Body of pancreas (tissue), 4 donors: ENCODE results near the gene TRIP13. TPM values are rescaled to one million over a fixed set of nuclear protein-coding genes. Genes with fewer than 3 reads are reported as not detected.

Source experiments
- ATAC-seq: fragments of 150-250 bp; one replicate; pipeline ENCODE4 v1.9.1; 2016
- DNase-seq, 4 donors: peaks; one replicate each; pipeline ENCODE4 v3.0.0-alpha.2; 2019
- H3K27ac ChIP-seq, 4 donors: fragments of 200-600 bp; sonication (generic); 1 replicate in 3 of 4; 2 replicates in 1 of 4; pipeline versions ENCODE4 v1.5.1 to v1.6.1; 2016 to 2019; ENCODE audit warnings: mild to moderate bottlenecking in 1 of 4, mixed read lengths in 1 of 4, moderate library complexity in 1 of 4
- H3K27me3 ChIP-seq, 2 donors: fragments of 200-600 bp; sonication (generic); one replicate each; pipeline ENCODE4 v1.6.0; 2016; ENCODE audit warnings: mild to moderate bottlenecking in 1 of 2
- H3K36me3 ChIP-seq, 2 donors: fragments of 200-600 bp; sonication (generic); replicated peaks in 1 of 2; 2 replicates each; pipeline ENCODE4 v1.5.1; 2016; ENCODE audit warnings: low read depth in 2 of 2; ENCODE audit not compliant: insufficient read depth in 1 of 2
- H3K4me1 ChIP-seq: fragments of 200-600 bp; sonication (generic); one replicate; pipeline ENCODE4 v1.6.0; 2016
- H3K4me3 ChIP-seq, 2 donors: fragments of 200-600 bp; sonication (generic); 1 replicate in 1 of 2; 2 replicates in 1 of 2; pipeline ENCODE4 v1.5.1; 2016 to 2019
- H3K9me3 ChIP-seq, 3 donors: fragments of 200-600 bp; sonication (generic); 1 replicate in 2 of 3; 2 replicates in 1 of 3; pipeline ENCODE4 v1.5.1; 2016
- POLR2A ChIP-seq, 3 donors: fragments of 450-650 bp; IDR thresholded peaks; one replicate each; pipeline ENCODE4 v1.6.1; 2016; ENCODE audit warnings: antibody characterized with exemption in 3 of 3, mild to moderate bottlenecking in 2 of 3
- WGBS, 2 donors: methylation state at CpG; one replicate each; pipeline ENCODE4 v1.1.5; 2017; 5-methylcytosine and 5-hydroxymethylcytosine counted together
- intact Hi-C: fragments of 100-400 bp; cut with DNase I; formaldehyde crosslinking; loops from one replicate; pipeline ENCODE4 v1.15.1; 2023
- total RNA-seq, 2 donors: library from RNA; depleted of rRNA; stranded (reverse); fragments of >200 nt; gene quantifications; one replicate each; pipeline ENCODE4 v1.1.0, GENCODE V29; 2016
- TF ChIP-seq, protein P1 (sequence below), 7 experiments: fragments of 450-650 bp in 4 of 7; fragments of 200-600 bp in 3 of 7; sonication (generic) in 3 of 7; IDR thresholded peaks; one replicate each; pipeline ENCODE4 v1.5.1; 2016 to 2019; ENCODE audit warnings: antibody characterized with exemption in 7 of 7

TRIP13 gene
- total RNA-seq, 2 donors from 2014 or later, result 1.3 TPM

DNA sequence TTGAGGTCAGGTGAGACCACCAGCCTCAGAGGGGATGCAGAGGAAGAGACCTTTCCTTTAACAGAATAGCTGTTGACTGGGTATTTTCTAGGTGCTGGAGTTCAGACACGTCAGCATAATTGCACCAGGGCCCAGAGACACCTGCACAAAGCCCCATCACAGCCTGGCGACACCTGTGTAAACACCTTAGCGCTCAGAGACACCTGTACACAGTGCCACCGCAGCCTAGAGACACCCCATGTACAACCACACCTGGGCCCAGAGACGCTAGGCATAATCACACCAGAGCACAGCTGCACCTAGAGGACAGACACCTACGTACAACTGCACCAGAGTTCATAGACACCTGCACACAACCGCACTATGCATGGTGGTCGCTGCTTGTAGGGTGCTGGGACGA, 1.0 kb downstream of the TRIP13 start:
- H3K27me3 ChIP-seq, result no peaks in the 10 kb centered on the region
- no peaks in the 10 kb centered on the region for H3K9me3 ChIP-seq
- TF ChIP-seq, protein P1, sequence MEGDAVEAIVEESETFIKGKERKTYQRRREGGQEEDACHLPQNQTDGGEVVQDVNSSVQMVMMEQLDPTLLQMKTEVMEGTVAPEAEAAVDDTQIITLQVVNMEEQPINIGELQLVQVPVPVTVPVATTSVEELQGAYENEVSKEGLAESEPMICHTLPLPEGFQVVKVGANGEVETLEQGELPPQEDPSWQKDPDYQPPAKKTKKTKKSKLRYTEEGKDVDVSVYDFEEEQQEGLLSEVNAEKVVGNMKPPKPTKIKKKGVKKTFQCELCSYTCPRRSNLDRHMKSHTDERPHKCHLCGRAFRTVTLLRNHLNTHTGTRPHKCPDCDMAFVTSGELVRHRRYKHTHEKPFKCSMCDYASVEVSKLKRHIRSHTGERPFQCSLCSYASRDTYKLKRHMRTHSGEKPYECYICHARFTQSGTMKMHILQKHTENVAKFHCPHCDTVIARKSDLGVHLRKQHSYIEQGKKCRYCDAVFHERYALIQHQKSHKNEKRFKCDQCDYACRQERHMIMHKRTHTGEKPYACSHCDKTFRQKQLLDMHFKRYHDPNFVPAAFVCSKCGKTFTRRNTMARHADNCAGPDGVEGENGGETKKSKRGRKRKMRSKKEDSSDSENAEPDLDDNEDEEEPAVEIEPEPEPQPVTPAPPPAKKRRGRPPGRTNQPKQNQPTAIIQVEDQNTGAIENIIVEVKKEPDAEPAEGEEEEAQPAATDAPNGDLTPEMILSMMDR (IDR thresholded peaks at IDR 0.05), result no peak
- no peak for TF ChIP-seq POLR2A (IDR thresholded peaks at IDR 0.05)
- H3K36me3 ChIP-seq, result peaks cover 0 to 6% of the 10 kb centered on the region in 2 donors
- DNase-seq (no peak), ATAC-seq (no peak)
- no peak overlapping the region for H3K4me3 ChIP-seq
- H3K4me1 ChIP-seq, result peaks cover 17% of the 10 kb centered on the region
- no peak overlapping the region for H3K27ac ChIP-seq
- whole genome bisulfite sequencing, 2 donors, result 49 to 60% methylated on average over 6 to 9 of the region's 9 CpGs
- intact Hi-C loops, result no loop called here

DNA sequence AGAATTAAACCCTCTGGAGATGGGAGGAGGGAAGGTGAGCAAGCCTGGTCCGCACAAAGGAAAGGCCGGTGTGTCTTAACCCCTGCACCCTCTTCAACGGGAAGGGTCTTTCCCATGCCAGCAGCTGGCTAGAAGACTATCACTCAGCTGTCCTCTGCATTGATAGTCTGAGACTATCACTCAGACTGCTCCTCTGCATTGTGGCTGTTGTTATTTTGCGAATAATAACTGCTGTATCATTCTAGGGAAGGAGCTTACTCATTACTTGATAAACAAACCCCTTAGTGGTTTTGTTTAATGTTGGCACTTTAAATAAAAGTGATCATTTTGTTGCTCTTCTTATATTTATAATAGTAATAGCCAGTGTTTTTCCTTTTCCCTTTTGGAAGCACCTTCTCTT, 8.1 kb downstream of the TRIP13 start:
- H3K9me3 ChIP-seq, result no peaks in the 10 kb centered on the region
- intact Hi-C loops, result loop anchor here (2.0 kb wide), 1 partner anchor 228 kb away; no protein-coding TSS in a partner anchor
- TF ChIP-seq, protein P1 (IDR thresholded peaks at IDR 0.05), result no peak
- TF ChIP-seq POLR2A (IDR thresholded peaks at IDR 0.05), result no peak
- ATAC-seq (no peak), DNase-seq (peak in 1 of 4 donors; percentile 5)
- no peaks in the 10 kb centered on the region for H3K36me3 ChIP-seq
- WGBS, 2 donors, result 85 to 96% methylated on average over 4 of the region's 4 CpGs
- peaks cover 3% of the 10 kb centered on the region for H3K4me1 ChIP-seq
- H3K4me3 ChIP-seq, result no peak overlapping the region
- H3K27ac ChIP-seq, result no peak overlapping the region
- no peaks in the 10 kb centered on the region for H3K27me3 ChIP-seq

DNA sequence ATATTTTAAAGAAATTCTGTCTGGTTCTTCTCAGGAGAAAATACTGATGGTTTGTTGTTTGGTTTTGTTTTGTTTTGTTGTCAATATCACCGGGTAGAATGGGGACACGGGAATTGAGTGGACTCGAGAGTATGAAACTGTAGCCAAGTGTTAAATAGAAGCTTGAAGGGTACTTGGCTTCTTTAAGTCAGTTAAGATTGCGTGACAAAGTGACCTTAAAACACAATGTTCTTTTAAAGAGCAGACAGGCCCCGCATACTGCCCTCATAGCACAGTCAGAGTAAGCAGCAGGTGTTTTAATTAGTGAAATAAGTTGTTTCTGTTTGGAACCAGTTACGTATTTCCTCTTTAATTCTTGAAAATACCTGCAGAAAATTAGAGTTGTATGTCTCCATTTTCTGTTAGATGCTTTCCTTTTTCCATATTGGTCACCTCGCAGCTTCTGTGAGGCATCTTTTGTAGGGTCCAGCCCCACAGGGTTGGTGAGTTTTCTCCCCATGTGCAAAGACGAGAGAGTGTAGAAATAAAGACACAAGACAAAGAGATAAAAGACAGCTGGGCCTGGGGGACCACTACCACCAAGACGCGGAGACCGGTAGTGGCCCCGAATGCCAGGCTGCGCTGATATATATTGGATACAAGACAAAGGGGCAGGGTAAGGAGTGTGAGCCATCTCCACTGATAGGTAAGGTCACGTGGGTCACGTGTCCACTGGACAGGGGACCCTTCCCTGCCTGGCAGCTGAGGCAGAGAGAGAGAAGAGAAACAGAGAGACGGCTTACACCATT, 9.6 kb downstream of the TRIP13 start:
- H3K4me1 ChIP-seq, result peaks cover 3% of the 10 kb centered on the region
- intact Hi-C loops, result no loop called here
- H3K36me3 ChIP-seq, result no peaks in the 10 kb centered on the region
- ATAC-seq, result no peak
- no peaks in the 10 kb centered on the region for H3K9me3 ChIP-seq
- 83 to 85% methylated on average over 16 of the region's 16 CpGs for WGBS, 2 donors
- H3K27me3 ChIP-seq, result no peaks in the 10 kb centered on the region
- TF ChIP-seq POLR2A (IDR thresholded peaks at IDR 0.05), result no peak
- no peak overlapping the region for H3K4me3 ChIP-seq
- peak in 1 of 4 donors; percentile 1 for DNase-seq
- no peak overlapping the region for H3K27ac ChIP-seq

DNA sequence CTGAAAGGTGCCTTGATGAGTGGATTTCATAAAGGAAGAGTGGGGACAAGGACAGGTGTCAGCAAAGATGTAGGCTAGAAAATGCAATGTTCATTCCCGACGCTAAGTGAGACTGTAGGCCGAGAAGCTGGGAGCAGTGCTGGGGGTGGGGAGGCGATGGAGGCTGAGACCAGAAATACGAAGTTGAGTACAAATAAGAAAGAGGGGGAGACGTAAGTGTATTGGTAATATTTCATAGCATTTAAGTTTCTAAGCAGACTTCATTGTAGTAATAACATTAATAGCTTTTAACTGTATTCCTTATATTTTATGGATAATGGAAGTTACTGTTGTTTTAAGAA, 11.0 kb downstream of the TRIP13 start:
- WGBS, 2 donors, result 88 to 91% methylated on average over 6 of the region's 6 CpGs
- Histone ChIP-seq H3K36me3 (no peaks in the 10 kb centered on the region), H3K27ac (no peak overlapping the region), H3K4me3 (no peak overlapping the region), H3K9me3 (no peaks in the 10 kb centered on the region), H3K4me1 (peaks cover 3% of the 10 kb centered on the region), H3K27me3 (no peaks in the 10 kb centered on the region)
- TF ChIP-seq, protein P1 (IDR thresholded peaks at IDR 0.05), result no peak
- TF ChIP-seq POLR2A (IDR thresholded peaks at IDR 0.05), result no peak
- intact Hi-C loops, result no loop called here
- DNase-seq, result peak in 1 of 4 donors; percentile 2
- no peak for ATAC-seq

DNA sequence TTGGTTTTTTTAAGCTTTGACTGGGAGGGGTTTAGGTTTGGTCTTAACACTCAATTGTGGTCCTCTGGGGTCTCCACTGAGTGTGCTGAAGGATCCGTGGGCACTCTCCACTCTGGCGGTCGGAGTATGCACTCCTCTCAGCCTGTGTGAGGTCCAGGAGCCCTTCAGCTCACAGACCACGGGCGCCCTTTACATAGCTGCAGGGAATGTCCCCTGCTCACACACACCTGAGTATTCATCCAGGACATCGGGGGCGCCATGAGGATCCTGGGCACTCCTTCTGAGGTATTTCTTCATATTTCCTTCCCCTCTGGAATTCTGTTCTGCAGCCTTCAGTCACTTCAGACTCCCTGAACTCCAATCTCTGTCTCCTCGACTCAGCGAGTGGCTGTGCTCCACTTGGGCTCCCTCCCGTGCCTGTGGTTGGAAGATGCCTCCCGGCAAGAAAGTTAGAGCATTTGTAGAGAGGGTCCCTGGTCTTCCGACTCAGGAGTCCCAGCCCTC, 12.5 kb downstream of the TRIP13 start:
- no peaks in the 10 kb centered on the region for H3K36me3 ChIP-seq
- no peaks in the 10 kb centered on the region for H3K27me3 ChIP-seq
- peaks cover 3% of the 10 kb centered on the region for H3K4me1 ChIP-seq
- ATAC-seq (no peak), DNase-seq (peak in 1 of 4 donors; percentile 4)
- intact Hi-C loops, result no loop called here
- no peak for TF ChIP-seq POLR2A (IDR thresholded peaks at IDR 0.05)
- TF ChIP-seq, protein P1 (IDR thresholded peaks at IDR 0.05), result no peak
- no peaks in the 10 kb centered on the region for H3K9me3 ChIP-seq
- no peak overlapping the region for H3K27ac ChIP-seq
- no peak overlapping the region for H3K4me3 ChIP-seq
- WGBS, 2 donors, result 87 to 91% methylated on average over 11 to 12 of the region's 12 CpGs
